GDM1 (cell line): ENCODE results near the gene KIF16B.
"Not testable (repeated sequence)": the region's sequence is repeated elsewhere in the genome, so short reads cannot be mapped to it uniquely, and the experiment has no call there.

Source experiments
- DNase-seq: peaks from one replicate; lab custom pipeline; 2025; lab: John Stamatoyannopoulos, UW

The KIF16B gene

DNA sequence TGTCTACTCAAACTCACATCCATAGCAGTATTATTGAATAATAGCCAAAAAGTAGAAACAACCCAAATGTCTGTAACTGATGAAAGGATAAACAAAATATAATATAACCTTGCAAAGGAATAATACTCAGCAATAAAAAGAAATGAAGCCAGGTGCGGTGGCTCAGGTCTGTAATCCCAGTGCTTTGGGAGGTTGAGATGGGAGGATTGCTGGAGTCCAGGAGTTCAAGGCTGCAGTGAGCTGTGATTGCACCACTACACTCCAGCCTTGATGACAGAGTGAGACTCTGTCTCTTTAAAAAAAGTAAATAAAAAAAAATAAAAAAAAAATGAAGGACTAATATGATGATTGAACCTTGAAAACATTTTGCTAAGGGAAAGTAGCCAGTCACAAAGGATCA lies 22.1 kb upstream of the KIF16B start:
- no peak for DNase-seq

DNA sequence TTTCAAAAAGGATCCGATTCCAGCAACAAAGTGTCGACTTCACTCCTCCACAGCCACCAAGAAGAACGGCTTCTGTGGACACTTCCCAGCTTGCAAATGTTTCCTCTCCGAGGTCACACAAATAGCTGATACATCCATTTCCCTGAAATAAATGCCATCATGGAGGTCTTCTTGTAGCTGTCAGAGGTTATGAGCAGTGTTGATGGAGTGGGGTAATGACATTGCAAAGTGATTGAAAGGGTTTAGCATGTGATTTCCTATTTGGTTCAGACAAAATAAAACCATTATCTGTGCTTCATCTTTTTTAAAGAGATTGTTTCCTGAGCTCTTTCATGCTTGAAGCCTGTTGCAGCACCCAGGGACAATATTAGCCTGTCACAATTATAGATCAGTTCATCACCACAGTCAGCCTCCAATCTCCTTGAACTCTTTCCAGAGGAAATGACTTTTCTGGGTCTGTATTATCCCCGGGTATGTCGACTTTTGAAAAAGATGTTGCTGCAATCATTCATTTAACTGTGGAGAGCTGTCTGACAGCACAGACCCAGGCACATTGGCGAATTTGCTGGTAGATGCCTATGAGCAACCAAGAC lies 16.9 kb upstream of the KIF16B start:
- DNase-seq = no peak

DNA sequence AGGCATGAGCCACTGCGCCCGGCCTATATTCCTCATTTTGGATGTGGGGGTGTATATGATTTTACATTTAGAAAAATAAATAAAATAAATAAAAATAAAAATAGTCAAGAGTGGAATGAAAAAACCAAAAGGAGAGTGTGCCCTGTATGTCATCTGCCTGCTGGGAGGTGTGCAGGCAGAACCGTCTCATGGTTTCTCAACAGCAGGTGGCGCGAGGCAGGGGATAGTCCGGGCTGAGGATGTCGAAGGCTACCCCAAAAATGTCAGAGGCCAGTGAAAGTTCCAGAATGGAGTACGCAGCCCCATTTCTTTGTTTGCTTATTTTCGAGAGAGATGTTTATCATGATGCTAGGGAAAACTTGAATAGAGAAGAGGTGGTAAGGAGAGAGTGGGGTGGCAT lies 16.4 kb upstream of the KIF16B start:
- no peak for DNase-seq

DNA sequence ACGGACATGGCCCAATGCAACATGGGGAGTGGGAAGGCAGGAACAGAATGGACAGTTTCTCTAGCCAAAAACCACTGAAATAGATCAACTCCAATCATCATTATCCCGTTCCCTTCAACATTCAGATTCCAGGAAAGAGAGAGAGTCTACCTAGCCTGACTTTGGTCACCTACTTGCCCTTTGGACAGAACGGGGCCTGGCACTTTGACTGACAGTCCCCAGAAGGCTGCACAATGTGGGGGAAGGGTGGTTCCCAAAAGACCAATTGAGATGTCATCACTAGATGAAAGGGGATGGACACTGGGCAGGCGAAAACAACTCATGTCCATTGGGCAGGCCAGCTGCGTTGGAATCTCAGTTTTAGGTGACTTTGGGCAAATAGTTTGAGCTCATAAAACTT lies 15.0 kb upstream of the KIF16B start:
- no peak for DNase-seq

DNA sequence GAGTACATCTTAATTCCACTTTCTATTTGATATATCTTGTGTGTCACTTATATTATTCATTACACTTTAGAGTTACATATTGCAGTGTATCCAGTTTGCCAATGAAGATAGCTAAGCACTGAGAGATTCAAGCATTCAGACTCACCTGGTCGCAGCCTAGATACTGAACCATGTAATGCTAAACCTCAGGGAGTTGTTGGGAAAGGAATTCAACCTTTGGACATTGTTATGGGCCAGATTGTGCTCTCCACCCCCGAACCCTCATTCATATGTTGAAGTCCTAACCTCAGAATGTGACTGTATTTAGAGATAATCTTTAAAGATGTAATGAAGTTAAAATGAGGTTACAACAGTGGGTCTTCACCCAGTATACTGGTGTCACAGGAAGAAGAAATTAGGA lies 13.8 kb upstream of the KIF16B start:
- no peak for DNase-seq

DNA sequence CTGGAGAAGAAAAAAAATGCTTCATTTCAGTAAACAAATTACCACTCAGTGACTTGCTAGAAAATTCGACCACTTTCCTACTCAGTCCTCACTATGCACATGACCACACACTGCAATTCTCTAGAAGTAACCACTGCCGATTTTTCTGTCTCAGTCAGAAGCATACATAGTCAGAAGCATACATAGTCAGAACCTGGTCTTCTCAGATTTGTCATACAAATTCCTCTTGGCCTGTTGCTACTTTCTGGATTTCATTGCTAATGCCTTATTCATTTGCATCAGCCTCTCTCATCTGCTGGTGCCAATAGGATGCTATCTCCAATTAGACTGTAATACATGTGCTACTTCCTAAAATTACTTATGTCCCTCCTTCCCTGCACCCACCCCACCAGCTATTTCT lies 10.2 kb upstream of the KIF16B start:
- DNase-seq = no peak

DNA sequence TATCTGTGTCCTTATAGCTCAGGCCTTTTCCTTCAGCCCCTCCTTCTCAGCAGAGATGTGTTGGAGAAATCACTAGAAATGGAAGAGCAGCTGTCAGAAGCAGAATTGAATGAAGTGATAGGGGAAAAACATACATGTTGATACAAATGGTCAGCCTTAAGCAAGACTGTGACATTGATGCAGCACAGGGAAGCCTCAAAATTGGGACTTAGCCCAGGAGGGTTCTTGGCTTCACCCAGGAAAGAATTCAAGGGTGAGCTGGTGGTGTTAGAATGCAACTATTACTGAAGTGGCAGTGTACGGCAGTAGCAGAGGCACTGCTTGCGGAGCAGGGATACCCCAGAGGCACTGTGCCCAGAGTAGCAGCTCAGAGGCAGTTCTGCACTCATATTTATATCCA lies 8.0 kb upstream of the KIF16B start:
- DNase-seq = no peak

DNA sequence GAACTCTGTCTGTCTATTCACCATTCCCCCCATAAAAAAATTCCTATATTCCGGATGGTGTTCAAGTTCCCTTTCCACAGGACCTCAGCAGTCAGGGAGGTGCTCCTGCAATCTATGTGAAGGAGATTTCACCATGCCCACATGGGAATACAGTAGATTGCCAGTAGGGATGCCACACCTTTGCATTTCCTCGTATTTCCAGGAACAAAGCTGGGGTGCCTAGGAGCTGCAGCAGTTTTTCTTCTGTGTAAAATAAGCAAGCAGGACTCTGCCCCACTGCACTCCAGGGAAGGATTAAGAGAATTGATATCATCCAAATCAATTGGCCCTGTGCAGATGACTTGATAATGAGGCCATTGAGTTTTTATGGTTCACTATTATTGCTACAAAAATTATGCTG lies 7.4 kb upstream of the KIF16B start:
- no peak for DNase-seq

DNA sequence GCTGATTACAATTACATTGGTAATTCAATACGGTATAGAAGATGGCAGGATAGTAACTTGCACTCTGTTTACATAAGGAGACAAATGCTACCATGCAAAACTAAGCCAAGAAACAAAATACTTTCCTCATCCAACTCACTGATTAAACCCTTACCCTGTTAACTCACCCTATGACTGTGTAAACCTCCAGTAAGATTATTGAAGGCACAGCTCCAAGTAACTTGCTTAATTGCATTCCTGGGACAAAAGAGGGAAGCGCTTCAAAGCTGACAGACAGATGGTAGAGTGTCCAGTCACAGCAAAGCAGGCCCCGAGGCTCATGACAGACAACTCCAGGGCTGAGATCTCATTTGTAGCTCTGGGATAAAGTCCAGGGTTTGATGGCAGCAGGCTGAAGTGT lies 6.9 kb upstream of the KIF16B start:
- DNase-seq = no peak

DNA sequence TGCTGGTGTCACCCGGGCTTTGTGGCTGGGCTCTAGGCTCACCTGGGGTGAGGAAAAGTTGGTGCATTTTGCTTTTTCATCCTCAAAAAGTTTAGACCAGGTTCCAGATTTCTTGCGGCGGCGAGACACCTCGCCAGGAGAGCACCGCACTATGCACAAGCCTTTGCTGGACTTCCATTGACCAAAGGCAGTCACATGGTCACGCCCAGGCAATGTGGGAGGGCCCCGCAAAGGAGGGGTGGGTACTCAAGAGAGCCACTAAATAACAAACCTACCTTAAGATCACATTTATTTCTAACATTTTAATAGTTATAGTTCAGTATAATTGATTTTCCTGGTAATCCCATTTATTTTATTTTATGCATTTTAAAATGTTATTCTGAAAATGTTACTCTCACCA lies 3.0 kb upstream of the KIF16B start:
- no peak for DNase-seq

DNA sequence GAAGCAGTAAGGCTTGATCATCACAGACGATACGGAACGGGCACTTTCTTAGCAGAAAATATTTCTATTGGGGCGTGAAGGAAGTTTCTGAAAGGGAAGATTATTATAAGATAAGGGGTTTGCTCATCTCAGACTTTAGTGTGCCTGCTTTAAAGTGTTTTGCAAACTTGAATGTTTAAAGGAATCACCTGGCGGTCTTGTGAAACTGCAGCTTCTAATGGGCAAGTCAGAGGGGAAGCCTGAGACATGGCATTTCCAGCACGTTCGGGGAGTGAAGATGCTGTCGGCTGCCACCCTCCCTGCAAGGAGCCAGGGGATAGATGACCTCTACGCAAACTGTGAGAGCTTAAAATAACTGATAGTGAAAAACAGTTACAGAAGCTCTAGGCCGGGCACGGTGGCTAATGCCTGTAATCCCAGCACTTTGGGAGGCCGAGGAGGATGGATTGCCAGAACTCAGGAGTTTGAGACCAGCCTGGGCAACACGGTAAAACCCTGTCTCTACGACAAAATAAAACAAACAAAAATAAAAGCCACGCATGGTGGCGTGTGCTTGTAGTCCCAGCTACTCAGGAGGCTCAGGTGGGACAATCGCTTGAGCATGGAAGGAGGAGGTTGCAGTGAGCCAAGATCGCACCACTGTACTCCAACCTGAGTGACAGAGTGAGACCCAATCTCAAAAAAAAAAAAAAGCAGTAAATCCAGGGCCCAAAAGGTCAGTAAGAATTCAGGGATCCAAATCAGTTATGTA lies 2.3 kb upstream of the KIF16B start:
- DNase-seq = no peak

DNA sequence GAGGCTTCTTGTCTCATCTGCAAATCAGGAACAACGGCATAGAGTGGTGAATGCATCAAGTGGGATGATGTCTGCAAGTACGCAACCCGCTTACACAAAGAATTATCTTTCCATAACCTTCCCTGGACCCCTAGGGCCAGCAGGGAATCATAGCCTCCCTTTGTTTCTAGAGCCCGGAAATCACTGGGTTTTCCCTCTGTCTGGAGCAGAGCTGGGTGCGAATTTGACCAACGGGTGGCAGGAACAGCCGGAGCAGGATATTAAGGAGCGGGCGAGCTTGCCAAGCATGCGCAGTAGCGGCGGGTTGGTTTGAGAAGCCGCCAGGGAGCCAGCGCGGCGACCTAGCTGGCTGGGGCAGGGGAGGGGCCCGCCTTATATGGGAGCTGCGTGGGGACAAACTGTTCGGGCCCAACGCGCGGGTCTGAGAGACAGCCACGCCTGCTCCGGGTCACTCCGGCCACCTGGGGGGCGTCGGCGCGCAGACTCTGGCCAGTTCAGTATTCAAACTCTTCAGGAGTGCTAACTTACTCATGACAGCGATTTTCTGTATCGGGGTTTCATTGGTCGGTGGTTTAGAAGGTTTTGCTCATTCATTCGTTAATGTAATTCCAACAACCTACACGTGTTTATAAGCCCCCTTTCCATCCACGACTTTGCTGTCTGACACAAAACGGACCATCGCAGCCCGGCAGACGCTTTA lies 1.6 kb upstream of the KIF16B start:
- DNase-seq = peak; percentile 48

DNA sequence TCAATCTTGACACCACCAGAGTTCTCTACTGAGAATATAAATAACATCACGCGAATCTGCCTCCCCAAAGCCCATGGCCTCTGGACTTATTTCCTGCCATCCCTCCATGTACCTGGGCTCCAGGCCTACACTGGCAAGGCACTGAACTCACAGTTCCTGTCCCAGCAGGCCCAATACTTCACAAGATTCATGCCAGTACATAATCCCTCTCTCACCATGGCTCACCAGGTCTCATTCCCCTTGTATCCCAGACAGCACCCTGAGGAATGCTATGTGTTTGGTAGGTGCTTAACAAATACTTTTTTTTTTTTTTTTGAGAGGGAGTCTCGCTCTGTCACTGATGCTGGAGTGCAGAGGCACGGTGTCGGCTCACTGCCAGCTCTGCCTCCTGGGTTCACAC lies 1.9 kb downstream of the KIF16B start:
- DNase-seq = no peak

DNA sequence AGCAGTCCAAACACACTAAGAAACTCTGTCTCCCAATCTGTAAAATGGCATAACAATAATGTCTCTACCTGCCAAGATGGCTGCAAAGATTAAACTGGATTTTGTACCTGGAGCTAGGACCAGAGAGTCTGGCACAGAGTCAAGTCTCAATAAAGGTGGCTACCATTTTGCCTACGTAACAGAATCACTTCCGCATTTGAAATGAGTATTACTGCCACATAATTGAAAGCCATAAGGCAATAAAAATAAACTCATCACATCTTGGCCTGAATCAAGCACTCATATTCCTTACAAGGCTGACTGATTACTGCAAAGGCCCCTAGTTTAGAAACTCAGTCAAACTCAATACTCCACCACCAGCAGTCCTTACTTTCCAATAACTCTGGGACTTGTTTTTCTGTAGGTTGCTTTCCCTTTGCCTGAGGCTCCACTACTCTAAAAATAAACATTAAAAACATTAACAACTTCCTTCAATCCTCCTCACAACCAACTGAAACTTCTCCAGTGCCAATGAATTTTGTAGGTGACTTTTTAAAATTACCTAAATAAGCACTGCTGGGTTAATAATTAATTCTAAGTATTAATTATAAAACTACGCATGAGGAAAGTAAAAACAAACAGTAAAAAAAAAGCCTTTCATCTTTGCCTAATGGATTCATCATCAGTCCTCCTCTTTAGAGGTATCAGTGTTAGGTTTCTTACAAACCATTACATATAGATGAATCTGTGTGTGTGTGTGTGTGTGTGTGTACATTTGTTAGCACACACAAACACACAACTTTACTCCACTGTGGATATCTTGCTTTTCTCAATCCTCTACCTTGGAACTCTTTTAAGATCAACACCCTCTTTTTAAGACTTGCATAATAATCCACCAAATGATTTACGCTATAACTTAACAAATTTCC lies 3.7 kb downstream of the KIF16B start:
- DNase-seq = no peak

DNA sequence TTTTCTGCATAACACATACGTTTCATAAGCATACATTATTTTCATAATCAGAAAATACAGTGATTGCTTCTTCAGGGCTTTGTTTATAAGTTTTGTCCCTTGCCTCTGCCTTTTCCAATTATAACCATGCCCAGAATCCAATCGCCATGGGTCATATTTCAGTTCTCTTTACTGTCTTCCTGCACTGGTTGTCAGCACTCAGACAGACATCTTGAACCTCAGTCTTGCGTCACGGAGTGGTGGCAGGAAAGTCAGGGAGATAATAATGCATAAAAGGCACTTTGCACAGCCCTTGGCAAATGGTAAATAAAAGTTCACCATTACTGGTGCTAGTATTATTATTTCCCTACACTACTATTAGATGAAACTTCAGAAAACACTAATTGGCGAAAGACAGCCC lies 7.2 kb downstream of the KIF16B start:
- no peak for DNase-seq

DNA sequence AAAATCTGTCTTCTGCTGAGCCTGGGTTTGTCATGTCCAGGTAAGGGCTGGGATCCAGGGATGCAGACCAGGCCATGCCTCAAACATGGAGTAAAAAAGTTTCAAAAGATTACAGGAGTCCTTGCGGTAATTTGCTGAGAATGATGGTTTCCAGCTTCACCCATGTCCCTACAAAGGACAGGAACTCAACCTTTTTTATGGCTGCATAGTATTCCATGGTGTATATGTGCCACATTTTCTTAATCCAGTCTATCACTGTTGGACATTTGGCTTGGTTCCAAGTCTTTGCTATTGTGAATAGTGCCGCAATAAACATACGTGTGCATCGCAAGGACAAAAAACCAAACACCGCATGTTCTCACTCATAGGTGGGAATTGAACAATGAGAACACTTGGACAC lies 9.2 kb downstream of the KIF16B start:
- DNase-seq = not testable (repeated sequence)

DNA sequence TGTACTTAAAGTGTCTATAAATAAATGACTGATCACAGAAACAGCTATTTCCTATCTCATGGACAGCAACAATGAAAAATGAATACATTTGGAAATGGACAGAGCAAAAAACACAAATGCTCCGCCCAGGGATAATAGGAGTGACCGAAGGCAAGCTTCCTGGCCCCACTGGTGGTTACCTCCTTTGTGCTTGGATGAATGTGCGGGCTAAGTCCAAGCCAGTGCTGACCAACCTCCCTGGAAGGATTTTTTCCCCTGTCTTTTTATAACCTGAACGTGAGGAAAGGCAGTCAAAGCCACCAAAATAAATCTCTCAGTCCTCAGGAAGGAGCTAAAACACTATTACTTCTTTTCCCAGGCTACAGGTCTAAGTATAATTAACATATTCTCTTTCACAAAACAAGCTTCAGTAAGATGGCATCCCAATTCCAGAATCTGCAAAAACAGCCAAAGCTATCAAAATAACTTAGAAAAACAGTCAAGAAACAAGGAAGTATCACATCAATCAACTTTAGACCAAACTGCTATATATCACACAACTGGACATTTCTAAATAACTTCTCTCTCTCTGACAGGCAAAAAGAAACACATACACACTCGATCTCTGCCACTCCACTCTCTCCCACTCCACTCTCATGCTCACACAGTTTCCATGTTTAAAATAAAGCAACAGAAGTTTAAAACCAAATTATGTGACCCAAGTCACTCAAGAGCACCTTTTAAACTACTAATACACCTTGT lies 10.0 kb downstream of the KIF16B start:
- DNase-seq = no peak

DNA sequence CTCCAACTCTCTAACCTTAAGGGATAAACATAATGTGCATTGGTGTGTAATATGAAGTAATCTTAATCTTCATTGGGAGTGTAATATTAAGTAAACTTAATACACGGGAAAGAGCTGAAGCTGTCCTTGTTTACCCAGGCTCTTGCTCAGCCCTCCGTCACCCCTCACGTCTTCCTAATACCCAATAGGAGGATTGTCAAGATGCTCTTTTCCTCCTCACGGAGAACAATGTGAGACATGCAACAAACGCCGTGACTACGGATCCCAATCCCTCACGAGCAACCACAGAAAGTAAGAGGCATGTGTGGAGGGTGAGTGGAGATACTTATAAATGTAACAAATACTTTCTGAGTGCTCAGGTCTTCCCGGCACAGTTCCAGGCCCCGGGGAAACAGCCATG lies 11.0 kb downstream of the KIF16B start:
- DNase-seq = no peak

DNA sequence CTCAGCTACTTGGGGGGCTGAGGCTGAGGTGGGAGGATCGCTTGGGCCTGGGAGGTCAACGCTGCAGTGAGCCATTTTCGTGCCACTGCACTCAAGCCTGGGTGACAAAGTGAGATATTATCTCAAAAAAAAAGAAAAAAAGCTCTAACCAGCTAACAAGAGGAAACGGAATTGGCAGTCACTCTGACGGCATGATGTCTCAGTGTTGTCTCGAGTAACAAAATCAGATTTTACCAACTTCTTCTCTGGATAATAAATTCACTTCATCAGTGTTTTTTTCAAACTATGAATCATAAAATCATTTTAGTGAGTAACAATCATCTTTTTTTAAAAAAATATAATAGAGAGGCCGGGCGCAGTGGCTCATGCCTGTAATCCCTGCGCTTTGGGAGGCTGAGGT lies 12.6 kb downstream of the KIF16B start:
- DNase-seq = no peak

DNA sequence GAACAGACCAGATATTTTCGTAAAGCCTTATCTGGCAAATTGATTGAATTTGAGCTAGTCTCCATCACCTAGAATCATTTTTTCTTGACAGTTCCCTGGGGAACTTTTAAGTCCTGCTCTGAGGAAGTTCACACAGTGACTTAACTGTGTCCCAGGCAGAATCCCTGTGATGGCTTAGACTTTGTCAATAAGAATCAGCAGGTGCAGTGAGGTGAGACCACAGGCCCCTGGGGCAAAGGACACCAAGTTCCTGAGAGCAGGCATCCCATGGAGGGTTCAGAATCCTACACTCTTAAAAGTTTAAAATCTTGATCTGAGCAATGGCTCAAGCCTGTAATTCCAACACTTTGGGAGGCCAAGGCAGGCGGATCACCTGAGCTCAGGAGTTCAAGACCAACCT lies 13.0 kb downstream of the KIF16B start:
- no peak for DNase-seq

DNA sequence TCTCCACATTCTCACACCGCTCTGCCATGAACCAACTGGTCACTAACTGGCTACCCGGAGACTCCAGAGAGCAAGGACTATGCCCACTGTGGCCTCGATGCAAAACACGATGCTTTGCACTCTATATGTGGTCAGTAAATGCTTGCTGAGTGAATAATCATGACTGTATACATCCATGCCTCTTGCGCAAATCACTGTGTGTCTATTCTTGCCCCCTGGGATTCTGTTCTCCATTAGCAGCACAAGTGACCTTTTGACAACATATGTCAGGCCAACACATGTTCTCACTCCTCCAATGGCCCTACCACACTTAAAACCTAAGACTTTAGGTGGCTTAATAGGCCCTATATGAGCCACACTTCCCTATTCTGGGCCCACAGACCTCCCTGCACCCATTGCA lies 16.9 kb downstream of the KIF16B start:
- no peak for DNase-seq

DNA sequence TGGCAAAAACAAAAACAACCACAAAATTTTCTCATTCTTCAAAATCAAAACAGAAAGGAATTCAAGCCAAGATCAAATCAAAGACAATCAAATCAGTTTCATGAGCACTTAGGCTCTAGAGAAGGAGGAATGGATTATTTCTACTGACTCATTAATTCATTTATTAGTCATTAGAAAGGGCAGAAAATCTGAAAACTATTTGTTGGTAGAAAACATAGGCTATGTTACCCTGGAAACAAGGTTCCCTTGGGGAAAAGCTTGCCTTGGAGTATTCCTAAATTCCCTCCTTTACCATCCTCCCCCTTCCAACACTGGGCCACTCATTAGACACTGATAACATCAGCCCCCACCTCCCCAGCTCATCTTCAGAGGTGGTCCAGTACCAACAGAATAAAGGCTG lies 17.5 kb downstream of the KIF16B start:
- no peak for DNase-seq
